HUES6 (cell line): ENCODE data around the gene CHRNA1.

ENCODE experiments used
- H3K27ac ChIP-seq: 2 replicates; pipeline ENCODE4 v1.7.0; 2013; ENCODE audit warnings: low read depth, mild to moderate bottlenecking, low read length, inconsistent platforms
- H3K27me3 ChIP-seq: 2 replicates; pipeline ENCODE4 v1.6.1; 2013; ENCODE audit warnings: low read length; ENCODE audit not compliant: control insufficient read depth, insufficient read depth
- H3K36me3 ChIP-seq: 2 replicates; pipeline ENCODE4 v1.6.1; 2013; ENCODE audit warnings: low read length; ENCODE audit not compliant: control insufficient read depth, insufficient read depth
- H3K4me1 ChIP-seq: 2 replicates; pipeline ENCODE4 v1.6.1; 2013; ENCODE audit warnings: low read length; ENCODE audit not compliant: control insufficient read depth, insufficient read depth
- H3K4me3 ChIP-seq: 2 replicates; pipeline ENCODE4 v1.5.1; 2013; ENCODE audit warnings: low read depth, low read length
- H3K9ac ChIP-seq: one replicate; pipeline ENCODE4 v1.6.1; 2013; ENCODE audit warnings: mild to moderate bottlenecking, low read length
- H3K9me3 ChIP-seq: 2 replicates; pipeline ENCODE4 v1.6.1; 2013; ENCODE audit warnings: low read depth, low read length; ENCODE audit not compliant: control insufficient read depth, insufficient read depth

The CHRNA1 gene

GRCh38 chr2:174773215-174773614 lies 8.9 kb upstream of the CHRNA1 start:
- Histone ChIP-seq H3K27me3 (no peaks in the 10 kb centered on the region), H3K4me1 (peaks cover 53% of the 10 kb centered on the region)

GRCh38 chr2:174772472-174772801 lies 8.2 kb upstream of the CHRNA1 start:
- Histone ChIP-seq H3K27ac (peak overlapping the region; percentile 86), H3K4me1 (peaks cover 47% of the 10 kb centered on the region), H3K27me3 (no peaks in the 10 kb centered on the region), H3K9me3 (no peaks in the 10 kb centered on the region), H3K9ac (peak overlapping the region; percentile 70), H3K36me3 (no peaks in the 10 kb centered on the region), H3K4me3 (no peak overlapping the region; the same call in 1 of the 2 replicates)

More at GRCh38 chr2:174773215-174773614, 8.9 kb upstream of the CHRNA1 start:
- H3K9me3 ChIP-seq, result no peaks in the 10 kb centered on the region
- H3K9ac ChIP-seq, result no peak overlapping the region
- no peak overlapping the region for H3K4me3 ChIP-seq
- H3K27ac ChIP-seq, result peak overlapping the region; percentile 86; the same call in 1 of the 2 replicates
- H3K36me3 ChIP-seq, result no peaks in the 10 kb centered on the region

GRCh38 chr2:174771631-174772471 lies 7.6 kb upstream of the CHRNA1 start:
- Histone ChIP-seq H3K27ac (peak overlapping the region; percentile 86), H3K36me3 (no peaks in the 10 kb centered on the region), H3K4me1 (peaks cover 41% of the 10 kb centered on the region), H3K9ac (peak overlapping the region; percentile 70), H3K27me3 (no peaks in the 10 kb centered on the region), H3K4me3 (peak overlapping the region; percentile 9; the same call in 1 of the 2 replicates), H3K9me3 (no peaks in the 10 kb centered on the region)

GRCh38 chr2:174771136-174771535 lies 6.9 kb upstream of the CHRNA1 start:
- H3K9me3 ChIP-seq, result no peaks in the 10 kb centered on the region
- H3K4me3 ChIP-seq, result no peak overlapping the region
- peaks cover 36% of the 10 kb centered on the region for H3K4me1 ChIP-seq
- no peak overlapping the region for H3K9ac ChIP-seq
- no peaks in the 10 kb centered on the region for H3K27me3 ChIP-seq
- peak overlapping the region; percentile 30; the same call in 1 of the 2 replicates for H3K27ac ChIP-seq
- no peaks in the 10 kb centered on the region for H3K36me3 ChIP-seq

GRCh38 chr2:174768557-174768956 lies 4.3 kb upstream of the CHRNA1 start:
- Histone ChIP-seq H3K36me3 (no peaks in the 10 kb centered on the region), H3K9me3 (no peaks in the 10 kb centered on the region), H3K9ac (no peak overlapping the region), H3K4me3 (no peak overlapping the region), H3K27me3 (no peaks in the 10 kb centered on the region), H3K4me1 (peaks cover 34% of the 10 kb centered on the region), H3K27ac (no peak overlapping the region)

GRCh38 chr2:174766271-174766670 lies 2.0 kb upstream of the CHRNA1 start:
- H3K27ac ChIP-seq, result no peak overlapping the region

GRCh38 chr2:174765576-174765975 lies 1.3 kb upstream of the CHRNA1 start:
- H3K9ac ChIP-seq, result no peak overlapping the region
- H3K4me3 ChIP-seq, result no peak overlapping the region
- no peaks in the 10 kb centered on the region for H3K27me3 ChIP-seq
- H3K36me3 ChIP-seq, result no peaks in the 10 kb centered on the region
- H3K9me3 ChIP-seq, result no peaks in the 10 kb centered on the region
- no peak overlapping the region for H3K27ac ChIP-seq
- peaks cover 18% of the 10 kb centered on the region for H3K4me1 ChIP-seq

More at GRCh38 chr2:174766271-174766670, 2.0 kb upstream of the CHRNA1 start:
- Histone ChIP-seq H3K4me1 (peaks cover 23% of the 10 kb centered on the region), H3K4me3 (no peak overlapping the region), H3K36me3 (no peaks in the 10 kb centered on the region), H3K9ac (no peak overlapping the region), H3K9me3 (no peaks in the 10 kb centered on the region), H3K27me3 (no peaks in the 10 kb centered on the region)

- no peaks in the 10 kb centered on the region for H3K27me3 ChIP-seq
- H3K9me3 ChIP-seq, result no peaks in the 10 kb centered on the region
- H3K36me3 ChIP-seq, result no peaks in the 10 kb centered on the region
- H3K27ac ChIP-seq, result no peak overlapping the region
- H3K4me3 ChIP-seq, result no peak overlapping the region
- peaks cover 18% of the 10 kb centered on the region for H3K4me1 ChIP-seq
- no peak overlapping the region for H3K9ac ChIP-seq
These were observed 492 bp downstream of the CHRNA1 start for GRCh38 chr2:174763780-174764179.

GRCh38 chr2:174762464-174762863 lies 1.8 kb downstream of the CHRNA1 start:
- no peaks in the 10 kb centered on the region for H3K36me3 ChIP-seq
- no peak overlapping the region for H3K27ac ChIP-seq
- H3K9ac ChIP-seq, result no peak overlapping the region
- peaks cover 14% of the 10 kb centered on the region for H3K4me1 ChIP-seq
- H3K9me3 ChIP-seq, result no peaks in the 10 kb centered on the region
- no peaks in the 10 kb centered on the region for H3K27me3 ChIP-seq
- no peak overlapping the region for H3K4me3 ChIP-seq

- Histone ChIP-seq H3K36me3 (no peaks in the 10 kb centered on the region), H3K4me3 (no peak overlapping the region), H3K9ac (no peak overlapping the region), H3K27ac (no peak overlapping the region), H3K9me3 (no peaks in the 10 kb centered on the region), H3K4me1 (peaks cover 14% of the 10 kb centered on the region), H3K27me3 (no peaks in the 10 kb centered on the region)
These were observed 2.4 kb downstream of the CHRNA1 start for GRCh38 chr2:174761837-174762236.

GRCh38 chr2:174760845-174761473 lies 3.3 kb downstream of the CHRNA1 start:
- H3K4me1 ChIP-seq, result peaks cover 14% of the 10 kb centered on the region
- H3K9ac ChIP-seq, result no peak overlapping the region
- H3K27me3 ChIP-seq, result no peaks in the 10 kb centered on the region
- no peak overlapping the region for H3K4me3 ChIP-seq
- no peaks in the 10 kb centered on the region for H3K9me3 ChIP-seq
- H3K36me3 ChIP-seq, result no peaks in the 10 kb centered on the region
- H3K27ac ChIP-seq, result no peak overlapping the region
